Spleen (tissue), 7 donors: ENCODE results near the gene GPC4.

Experiments used
- CTCF ChIP-seq, 11 experiments: fragments of 200-600 bp in 7 of 11; fragments of 450-650 bp in 4 of 11; sonication (generic) in 4 of 11; IDR thresholded peaks in 8 of 11; conservative IDR thresholded peaks in 3 of 11; 1 replicate in 7 of 11; 2 replicates in 4 of 11; pipeline versions ENCODE4 v1.4.0 to v1.8.0; 2016 to 2021; ENCODE audit warnings: antibody characterized with exemption in 11 of 11, inconsistent platforms in 4 of 11, mild to moderate bottlenecking in 1 of 11
- POLR2AphosphoS5 ChIP-seq, 3 donors: sonication (generic); formaldehyde crosslinking; IDR thresholded peaks; one replicate each; pipeline ENCODE4 v1.5.1; 2017; ENCODE audit warnings: antibody characterized with exemption in 3 of 3
- donor health status: DM: no; HTN: no; CAD: no; lungs with moderate emphysema.
- donor health status: DM: no; HTN: no; CAD: no.
- donor health status: DM: no; HTN: no; CAD: no.

GRCh38 chrX:133402830-133403625, 12.3 kb downstream of the GPC4 start:
- TF ChIP-seq CTCF (IDR thresholded peaks at IDR 0.05 in 8 of 11, conservative IDR thresholded peaks at IDR 0.05 in 3 of 11) = no peak
- no peak for TF ChIP-seq POLR2AphosphoS5 (IDR thresholded peaks at IDR 0.05)
